ENCODE data around the gene DCAF5. TPM values are rescaled to one million over a fixed set of nuclear protein-coding genes. Genes with fewer than 3 reads are reported as not detected.

DCAF5 gene
- total and polyA plus RNA-seq, 2 of the 13 experiments (the other 11 are each of a cell fraction or from before 2014, with no cell fraction given): 13.4 to 31.6 TPM

- Histone ChIP-seq H3K79me2 (ENCODE audit: insufficient read depth, low read length) (no peaks in the 10 kb centered on the region), H3K27me3 (ENCODE audit: control insufficient read depth in 1 of 2, insufficient read depth in 2 of 2, low read length in 2 of 2) (no peaks in the 10 kb centered on the region), H2AFZ (ENCODE audit: low read length) (no peak overlapping the region), H3K4me3 (replicated peaks in 1 of 3; ENCODE audit: insufficient read depth in 1 of 3, low read depth in 2 of 3, low read length in 3 of 3) (no peak overlapping the region), H3K4me2 (ENCODE audit: low read depth, low read length) (peak overlapping the region; percentile 67), H3K27ac (ENCODE audit: extremely low read length, insufficient read depth, low read length) (peak overlapping the region; percentile 82), H4K20me1 (ENCODE audit: insufficient read depth, low read length) (no peaks in the 10 kb centered on the region), H3K9ac (ENCODE audit: insufficient read depth, low read depth, low read length) (peak overlapping the region; percentile 60; the same call in 1 of the 2 replicates), H3K4me1 (ENCODE audit: insufficient read depth, low read length) (peaks cover 42% of the 10 kb centered on the region), H3K9me3 (ENCODE audit: low read length) (no peaks in the 10 kb centered on the region), H3K36me3 (replicated peaks in 1 of 2; ENCODE audit: control insufficient read depth in 1 of 2, insufficient read depth in 2 of 2, low read length in 2 of 2) (peaks cover 4 to 36% of the 10 kb centered on the region in 2 experiments; a peak in 4 of 5 replicates)
- ChIA-PET POLR2A (interaction anchor here (1.9 kb wide), 1 partner anchor 15 kb away, joined by 5 read pairs; no protein-coding TSS in a partner anchor), CTCF (ENCODE audit: low intra/inter-chr PET ratio, low total read pairs) (no interaction called here)
- DNase-seq (ENCODE audit: low spot score) (no peak), ATAC-seq (no peak), FAIRE-seq (no peak)
- TF ChIP-seq ZNF644 (CRISPR knock-in tag; IDR thresholded peaks at IDR 0.05; ENCODE audit: low read depth) (no peak), KLF13 (CRISPR knock-in tag; IDR thresholded peaks at IDR 0.05) (no peak), ZNF607 (CRISPR knock-in tag; IDR thresholded peaks at IDR 0.05; ENCODE audit: borderline replicate concordance) (no peak), HDAC6 (IDR thresholded peaks at IDR 0.05; ENCODE audit: low read depth, low read length) (no peak), HIVEP1 (CRISPR knock-in tag; IDR thresholded peaks at IDR 0.05) (no peak), ZNF510 (CRISPR knock-in tag; IDR thresholded peaks at IDR 0.05; ENCODE audit: low read depth) (no peak), SATB2 (CRISPR knock-in tag; IDR thresholded peaks at IDR 0.05) (no peak), HMGA1 (CRISPR knock-in tag; conservative IDR thresholded peaks at IDR 0.05) (no peak), KAT8 (CRISPR knock-in tag; IDR thresholded peaks at IDR 0.05) (no peak), FOXK2 (IDR thresholded peaks at IDR 0.05) (no peak), ZNF333 (CRISPR knock-in tag; IDR thresholded peaks at IDR 0.05; ENCODE audit: borderline replicate concordance) (no peak), ZFP36L1 (CRISPR knock-in tag; IDR thresholded peaks at IDR 0.05) (no peak), ZSCAN21 (CRISPR knock-in tag; IDR thresholded peaks at IDR 0.05; ENCODE audit: borderline replicate concordance) (no peak), FOSL1 (CRISPR knock-in tag; IDR thresholded peaks at IDR 0.05; ENCODE audit: borderline replicate concordance) (no peak), SETDB1 (CRISPR knock-in tag; IDR thresholded peaks at IDR 0.05; ENCODE audit: borderline replicate concordance) (no peak), PTBP1 (IDR thresholded peaks at IDR 0.05; ENCODE audit: low read depth, low read length, poor library complexity, severe bottlenecking) (no peak), CEBPG (CRISPR knock-in tag; IDR thresholded peaks at IDR 0.05) (no peak), ZNF296 (CRISPR knock-in tag; conservative IDR thresholded peaks at IDR 0.05) (no peak), MATR3 (CRISPR knock-in tag; IDR thresholded peaks at IDR 0.05) (no peak)
- intact Hi-C loops (cut with micrococcal nuclease; ENCODE audit: unreplicated experiment): loop anchor here (5.0 kb wide), 2 partner anchors 181 to 231 kb away; no protein-coding TSS in a partner anchor
- no TSS peak for BruUV-seq (replicated peaks)
- in situ Hi-C loops (cut with HindIII; ENCODE audit: extremely low pct_ligation_motif_present, low pct_unique_long_range_greater_than_20kb): no loop called here
These were observed 60.0 kb downstream of the DCAF5 start for GRCh38 chr14:69092840-69093422.

Data from HepG2 (cell line).